Sigmoid colon (tissue), 7 donors: ENCODE results near the gene MCC. TPM values are rescaled to one million over a fixed set of nuclear protein-coding genes. Genes with fewer than 3 reads are reported as not detected.

Source experiments
- DNase-seq: peaks from one replicate; pipeline ENCODE4 v3.0.0-alpha.2; 2019
- H3K27ac ChIP-seq, 4 donors: fragments of 200-600 bp; sonication (generic); one replicate each; pipeline ENCODE4 v1.5.1; 2016 to 2019; ENCODE audit warnings: mild to moderate bottlenecking in 1 of 4
- H3K27me3 ChIP-seq, 3 donors: fragments of 200-600 bp; sonication (generic); one replicate each; pipeline ENCODE4 v1.5.1; 2019; ENCODE audit warnings: mild to moderate bottlenecking in 1 of 3
- H3K36me3 ChIP-seq, 4 donors: fragments of 200-600 bp; sonication (generic); one replicate each; pipeline ENCODE4 v1.5.1; 2016 to 2019
- H3K4me1 ChIP-seq, 4 donors: fragments of 200-600 bp; sonication (generic); one replicate each; pipeline ENCODE4 v1.5.1; 2017 to 2019
- H3K4me3 ChIP-seq, 4 donors: fragments of 200-600 bp; sonication (generic); one replicate each; pipeline ENCODE4 v1.5.1; 2017 to 2019; ENCODE audit warnings: mild to moderate bottlenecking in 2 of 4, moderate library complexity in 1 of 4
- H3K9me3 ChIP-seq, 4 donors: fragments of 200-600 bp in 3 of 4; sonication (generic) in 3 of 4; one replicate each; pipeline versions ENCODE4 v1.5.1 to v1.6.1; 2013 to 2019
- EP300 ChIP-seq, 4 donors: sonication (generic); formaldehyde crosslinking; IDR thresholded peaks; one replicate each; pipeline ENCODE4 v1.6.1; 2017; ENCODE audit warnings: antibody characterized with exemption in 4 of 4
- POLR2A ChIP-seq, 2 donors: fragments of 450-650 bp; IDR thresholded peaks; one replicate each; pipeline ENCODE4 v1.6.1; 2016; ENCODE audit warnings: antibody characterized with exemption in 2 of 2, mild to moderate bottlenecking in 2 of 2, moderate library complexity in 2 of 2
- POLR2AphosphoS5 ChIP-seq, 4 donors: sonication (generic); formaldehyde crosslinking; IDR thresholded peaks; one replicate each; pipeline ENCODE4 v1.6.1; 2017; ENCODE audit warnings: antibody characterized with exemption in 4 of 4
- WGBS, 2 donors: extraction: QIAGEN DNeasy Blood & Tissue Kit; methylation state at CpG; one replicate each; pipeline ENCODE4 v1.1.7; 2013; 5-methylcytosine and 5-hydroxymethylcytosine counted together
- intact Hi-C: fragments of 100-400 bp; cut with DNase I; formaldehyde crosslinking; loops from one replicate; pipeline ENCODE4 v1.15.1; 2023
- polyA plus RNA-seq, 3 donors: library from polyadenylated mRNA; stranded (reverse); fragments of 200-250 nt; gene quantifications; one replicate each; pipeline ENCODE4 v1.2.3, GENCODE V29; 2013
- total RNA-seq, 4 donors: library from RNA; depleted of rRNA; stranded (reverse); fragments of >200 nt; gene quantifications; one replicate each; pipeline ENCODE4 v1.1.0, GENCODE V29; 2016
- TF ChIP-seq, protein P1 (sequence below), 4 experiments: fragments of 450-650 bp in 3 of 4; fragments of 200-600 bp in 1 of 4; IDR thresholded peaks; one replicate each; pipeline ENCODE4 v1.5.1; 2016 to 2019; ENCODE audit warnings: antibody characterized with exemption in 4 of 4, mild to moderate bottlenecking in 3 of 4, moderate library complexity in 2 of 4
- donor health status: healthy with polysubstance abuse.
- donor health status: Bipolar disorder and iron deficiency.
- donor health status: healthy.

MCC gene
- total and polyA plus RNA-seq, 7 donors: 0.69 to 14.0 (median 9.1) TPM

DNA sequence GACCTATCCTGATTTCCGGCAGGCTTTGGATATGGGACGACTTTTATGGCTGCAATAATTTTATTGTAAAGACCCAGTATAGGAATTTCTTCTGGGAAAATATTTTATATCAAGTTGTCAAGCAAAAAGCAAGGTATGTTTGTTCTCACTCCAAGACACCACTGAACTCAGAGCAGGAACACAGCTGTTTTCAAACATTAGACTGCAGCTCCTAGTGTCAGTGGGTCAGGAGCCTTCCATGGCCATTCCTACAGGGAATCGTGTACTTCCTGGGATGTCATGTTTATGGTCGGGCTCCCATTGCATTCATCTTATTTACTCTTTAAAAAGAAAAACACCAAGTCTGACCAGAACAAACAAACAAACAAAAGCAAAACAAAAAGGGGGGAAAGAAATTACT lies 278.8 kb downstream of the MCC start:
- Histone ChIP-seq H3K4me1 (peaks cover 0 to 10% (median 0%) of the 10 kb centered on the region in 4 donors), H3K4me3 (no peak overlapping the region), H3K27ac (no peak overlapping the region), H3K27me3 (no peaks in the 10 kb centered on the region), H3K9me3 (no peaks in the 10 kb centered on the region), H3K36me3 (no peaks in the 10 kb centered on the region)
- TF ChIP-seq POLR2AphosphoS5 (IDR thresholded peaks at IDR 0.05): no peak
- no peak for TF ChIP-seq POLR2A (IDR thresholded peaks at IDR 0.05)
- TF ChIP-seq, protein P1, sequence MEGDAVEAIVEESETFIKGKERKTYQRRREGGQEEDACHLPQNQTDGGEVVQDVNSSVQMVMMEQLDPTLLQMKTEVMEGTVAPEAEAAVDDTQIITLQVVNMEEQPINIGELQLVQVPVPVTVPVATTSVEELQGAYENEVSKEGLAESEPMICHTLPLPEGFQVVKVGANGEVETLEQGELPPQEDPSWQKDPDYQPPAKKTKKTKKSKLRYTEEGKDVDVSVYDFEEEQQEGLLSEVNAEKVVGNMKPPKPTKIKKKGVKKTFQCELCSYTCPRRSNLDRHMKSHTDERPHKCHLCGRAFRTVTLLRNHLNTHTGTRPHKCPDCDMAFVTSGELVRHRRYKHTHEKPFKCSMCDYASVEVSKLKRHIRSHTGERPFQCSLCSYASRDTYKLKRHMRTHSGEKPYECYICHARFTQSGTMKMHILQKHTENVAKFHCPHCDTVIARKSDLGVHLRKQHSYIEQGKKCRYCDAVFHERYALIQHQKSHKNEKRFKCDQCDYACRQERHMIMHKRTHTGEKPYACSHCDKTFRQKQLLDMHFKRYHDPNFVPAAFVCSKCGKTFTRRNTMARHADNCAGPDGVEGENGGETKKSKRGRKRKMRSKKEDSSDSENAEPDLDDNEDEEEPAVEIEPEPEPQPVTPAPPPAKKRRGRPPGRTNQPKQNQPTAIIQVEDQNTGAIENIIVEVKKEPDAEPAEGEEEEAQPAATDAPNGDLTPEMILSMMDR (IDR thresholded peaks at IDR 0.05): no peak
- TF ChIP-seq EP300 (IDR thresholded peaks at IDR 0.05): no peak
- intact Hi-C loops: no loop called here
- no peak for DNase-seq
- 83 to 84% methylated on average over 4 of the region's 4 CpGs for WGBS, 2 donors

DNA sequence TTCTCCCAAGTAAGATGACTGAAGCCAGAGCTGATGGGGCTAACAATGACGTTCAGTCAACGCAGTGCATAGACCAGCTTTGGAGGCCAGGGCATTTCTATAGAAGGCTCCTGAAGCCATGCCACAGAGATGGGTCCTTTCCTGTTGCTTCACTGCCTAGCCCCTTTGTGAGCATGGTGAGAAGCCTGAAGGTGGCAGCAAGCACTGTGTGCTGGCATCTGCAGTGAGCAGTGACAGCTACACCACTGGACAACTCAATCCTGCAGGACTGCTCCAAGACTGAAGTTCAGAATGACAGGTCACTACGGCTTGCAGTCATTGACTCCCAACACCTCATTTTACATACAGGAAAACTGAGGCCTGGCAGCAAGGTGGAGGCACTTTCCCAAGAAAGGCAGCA lies 282.4 kb downstream of the MCC start:
- no peaks in the 10 kb centered on the region for H3K9me3 ChIP-seq
- H3K27me3 ChIP-seq: no peaks in the 10 kb centered on the region
- H3K27ac ChIP-seq: no peak overlapping the region
- WGBS, 2 donors: 92 to 93% methylated on average over 3 of the region's 3 CpGs
- no peaks in the 10 kb centered on the region for H3K36me3 ChIP-seq
- intact Hi-C loops: no loop called here
- no peak for DNase-seq
- TF ChIP-seq POLR2A (IDR thresholded peaks at IDR 0.05) (no peak), EP300 (IDR thresholded peaks at IDR 0.05) (no peak), POLR2AphosphoS5 (IDR thresholded peaks at IDR 0.05) (no peak)
- TF ChIP-seq, protein P1 (IDR thresholded peaks at IDR 0.05): no peak
- no peak overlapping the region for H3K4me3 ChIP-seq
- H3K4me1 ChIP-seq: no peaks in the 10 kb centered on the region

DNA sequence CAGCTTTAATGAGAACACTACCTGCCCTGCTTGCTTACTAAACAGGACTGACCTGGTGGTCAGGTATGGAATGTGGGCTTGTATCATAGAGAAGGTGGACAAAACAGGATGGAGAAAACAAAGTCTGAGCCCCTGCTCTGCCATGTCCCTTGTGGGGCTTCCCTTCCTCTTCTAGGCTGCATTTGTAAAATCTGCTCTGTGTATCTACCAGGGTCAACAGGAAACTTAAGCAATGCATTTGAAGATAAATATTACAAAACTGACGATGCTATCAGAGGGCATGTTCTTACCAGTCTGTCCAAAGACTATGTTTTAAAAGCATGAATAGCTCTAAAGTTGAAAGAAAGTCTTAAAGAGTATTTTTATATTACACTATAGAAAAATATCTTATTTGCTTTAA lies 282.9 kb downstream of the MCC start:
- Histone ChIP-seq H3K27ac (no peak overlapping the region), H3K4me1 (no peaks in the 10 kb centered on the region), H3K27me3 (no peaks in the 10 kb centered on the region), H3K4me3 (no peak overlapping the region), H3K9me3 (no peaks in the 10 kb centered on the region), H3K36me3 (no peaks in the 10 kb centered on the region)
- no peak for DNase-seq
- intact Hi-C loops: no loop called here
- WGBS, 2 donors: 85 to 86% methylated on average over 1 of the region's 1 CpG
- no peak for TF ChIP-seq POLR2A (IDR thresholded peaks at IDR 0.05)
- no peak for TF ChIP-seq POLR2AphosphoS5 (IDR thresholded peaks at IDR 0.05)

DNA sequence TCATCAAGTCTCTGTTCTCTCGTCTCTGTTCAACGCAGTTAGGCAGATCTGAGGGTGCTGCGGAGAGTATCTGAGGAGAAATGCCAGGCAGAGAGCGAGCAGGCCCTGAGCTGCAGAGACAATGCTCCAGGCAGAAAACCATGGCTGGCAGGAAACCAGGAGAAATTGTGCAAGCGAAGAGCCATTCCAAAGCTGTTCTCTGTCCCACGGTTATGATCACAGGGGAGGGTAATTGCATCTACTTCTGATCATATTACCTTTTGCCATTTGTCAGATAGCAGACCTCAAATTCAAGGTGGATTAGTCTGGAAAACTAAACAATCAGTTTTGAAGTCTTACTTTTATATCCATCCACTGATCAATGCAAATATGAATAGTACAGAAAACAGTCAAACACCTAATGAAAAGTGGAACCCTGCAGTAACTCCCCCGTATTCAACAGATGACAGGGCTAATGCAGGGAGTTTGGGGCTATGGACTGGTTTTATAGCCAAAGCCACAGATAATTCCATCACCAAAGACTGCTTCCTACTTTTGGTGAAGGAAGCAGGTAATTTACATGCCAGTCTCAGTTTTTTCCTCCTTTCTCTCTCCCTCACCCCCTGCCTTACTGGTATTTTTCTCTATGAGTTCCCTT lies 283.6 kb downstream of the MCC start:
- Histone ChIP-seq H3K27ac (no peak overlapping the region), H3K9me3 (no peaks in the 10 kb centered on the region), H3K4me3 (no peak overlapping the region), H3K36me3 (no peaks in the 10 kb centered on the region), H3K4me1 (no peaks in the 10 kb centered on the region), H3K27me3 (no peaks in the 10 kb centered on the region)
- TF ChIP-seq POLR2A (IDR thresholded peaks at IDR 0.05): no peak
- no peak for TF ChIP-seq EP300 (IDR thresholded peaks at IDR 0.05)
- TF ChIP-seq, protein P1 (IDR thresholded peaks at IDR 0.05): no peak
- no peak for TF ChIP-seq POLR2AphosphoS5 (IDR thresholded peaks at IDR 0.05)
- 83 to 87% methylated on average over 7 of the region's 7 CpGs for WGBS, 2 donors
- DNase-seq: peak; percentile 76
- intact Hi-C loops: no loop called here

DNA sequence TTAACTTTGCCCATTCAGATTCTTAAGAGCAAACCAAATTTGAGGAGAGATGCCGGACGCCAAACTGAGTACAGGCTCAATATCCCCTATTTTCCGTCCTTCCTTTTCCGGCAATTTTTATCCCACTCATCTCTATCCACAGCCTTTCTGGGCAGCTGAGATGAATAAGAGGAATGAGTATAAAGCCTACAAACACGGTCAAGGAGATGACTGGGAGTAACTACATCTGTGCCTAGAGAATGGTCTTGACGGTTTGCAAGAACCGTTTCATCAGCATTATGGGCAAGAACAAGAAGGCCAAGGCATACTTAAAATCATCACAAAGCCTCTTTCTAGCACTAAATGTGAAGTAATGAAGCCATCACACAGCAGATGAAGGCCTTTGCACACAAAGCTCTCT lies 284.3 kb downstream of the MCC start:
- Histone ChIP-seq H3K36me3 (no peaks in the 10 kb centered on the region), H3K4me3 (no peak overlapping the region), H3K27ac (no peak overlapping the region), H3K4me1 (no peaks in the 10 kb centered on the region), H3K27me3 (no peaks in the 10 kb centered on the region), H3K9me3 (no peaks in the 10 kb centered on the region)
- intact Hi-C loops: no loop called here
- DNase-seq: no peak
- no peak for TF ChIP-seq POLR2A (IDR thresholded peaks at IDR 0.05)
- TF ChIP-seq EP300 (IDR thresholded peaks at IDR 0.05): no peak
- TF ChIP-seq, protein P1 (IDR thresholded peaks at IDR 0.05): no peak
- TF ChIP-seq POLR2AphosphoS5 (IDR thresholded peaks at IDR 0.05): no peak
- 92 to 93% methylated on average over 7 of the region's 7 CpGs for WGBS, 2 donors
